HG03342 (cell line): Measurements from ENCODE around the gene FBXW12.
"Not testable (repeated sequence)": the region's sequence is repeated elsewhere in the genome, so short reads cannot be mapped to it uniquely, and the experiment has no call there.

Source experiments
- ATAC-seq: cut with Tn5 transposase; IDR thresholded peaks from one replicate; pipeline ENCODE4 v1.9.1; 2021; ENCODE audit warnings: mild to moderate bottlenecking, moderate library complexity; ENCODE audit not compliant: unreplicated experiment

The FBXW12 gene

GRCh38 chr3:48372377-48372770 is 355 bp downstream of the FBXW12 start:
- ATAC-seq: no peak

GRCh38 chr3:48372862-48373435 is 930 bp downstream of the FBXW12 start:
- no peak for ATAC-seq

GRCh38 chr3:48387634-48388033 is 15.6 kb downstream of the FBXW12 start:
- ATAC-seq: no peak

DNA sequence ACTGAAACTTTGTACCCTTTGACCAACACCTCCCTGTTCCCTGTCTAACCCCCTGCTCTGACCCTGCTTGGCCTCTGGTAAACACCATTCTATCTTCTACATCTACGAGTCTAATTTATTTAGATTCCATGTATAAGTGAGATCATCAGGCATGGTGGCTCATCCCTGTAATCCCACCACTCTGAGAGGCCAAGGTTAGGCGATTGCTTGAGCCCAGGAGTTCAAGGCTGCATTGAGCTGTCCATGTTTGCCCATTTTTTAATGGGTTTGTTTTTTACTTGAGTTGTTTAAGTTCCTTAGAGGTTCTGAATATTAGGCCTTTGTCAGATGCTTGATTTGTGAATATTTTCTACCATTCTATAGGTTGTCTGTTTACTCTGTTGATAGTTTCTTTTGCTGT is 16.9 kb downstream of the FBXW12 start:
- ATAC-seq: no peak

DNA sequence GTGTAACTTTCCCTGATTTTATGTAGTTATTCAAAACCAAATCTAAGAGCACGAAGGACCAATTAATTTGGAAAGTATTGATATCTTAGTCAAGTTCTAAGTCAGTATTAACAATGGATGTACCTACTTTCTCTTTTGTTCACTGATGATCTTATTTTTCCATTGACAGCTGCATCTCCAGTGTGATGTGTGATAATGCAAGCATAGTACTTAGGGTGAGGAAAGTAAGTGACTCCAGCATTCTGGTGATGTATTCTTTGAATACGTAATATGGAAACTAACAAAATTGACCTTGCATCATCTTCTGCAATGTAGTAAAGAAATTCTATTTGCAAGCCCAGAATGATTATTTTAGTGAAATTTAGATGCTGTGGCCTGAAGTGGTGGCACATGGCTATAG is 22.4 kb downstream of the FBXW12 start:
- no peak for ATAC-seq

DNA sequence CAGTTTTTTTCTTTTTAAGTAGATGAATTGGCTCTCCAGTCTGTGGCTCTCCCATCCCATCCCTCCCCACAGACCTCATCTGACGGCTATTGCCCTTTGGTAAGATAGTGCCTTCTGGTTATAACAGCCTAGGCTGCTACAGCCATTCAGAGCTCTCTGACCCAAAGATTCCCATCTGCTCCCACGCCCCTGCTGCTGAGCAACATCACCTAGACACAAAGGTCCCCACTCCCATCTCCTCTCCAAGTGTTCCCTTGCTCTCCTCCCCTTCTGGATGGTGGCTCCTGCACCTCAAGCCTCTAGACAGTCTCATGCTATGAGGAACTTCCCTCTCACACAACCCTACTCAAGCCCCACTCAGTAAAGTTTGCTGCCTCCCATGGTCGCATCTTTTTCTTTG is 23.7 kb downstream of the FBXW12 start:
- ATAC-seq: no peak

GRCh38 chr3:48397767-48398681 is 26.0 kb downstream of the FBXW12 start:
- ATAC-seq: no peak

DNA sequence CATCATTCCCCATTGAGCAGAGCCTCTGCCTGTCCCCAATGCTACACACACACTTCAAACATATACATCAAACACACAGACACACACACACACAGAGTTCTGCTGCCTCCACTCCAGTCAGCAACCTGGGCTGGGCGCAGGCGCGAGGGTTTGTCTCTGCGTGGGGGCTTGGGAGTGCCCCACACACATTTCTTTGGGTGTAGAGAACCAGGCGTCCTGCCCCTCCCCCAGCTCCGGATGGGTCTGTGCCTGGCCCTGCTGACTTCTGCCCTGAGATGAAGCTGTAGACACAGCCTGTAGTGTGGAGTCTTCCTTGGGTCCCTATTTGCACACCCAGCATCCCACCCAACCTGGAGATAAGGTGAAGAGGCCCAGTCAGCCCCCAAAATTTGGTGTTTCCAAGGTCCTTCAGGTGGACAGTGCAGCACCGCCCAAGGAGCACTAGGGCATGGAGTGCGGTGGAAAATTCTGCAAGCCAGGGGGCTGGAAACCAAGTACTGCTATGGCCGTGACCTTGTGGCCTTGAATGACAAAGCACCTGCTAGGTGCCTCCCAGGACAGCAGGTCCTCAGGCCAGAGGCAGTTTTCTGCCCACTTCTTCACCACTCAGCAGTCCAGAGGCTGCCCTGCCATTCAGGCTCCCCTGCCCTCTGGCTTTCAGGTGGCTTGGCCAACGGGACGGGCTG is 26.8 kb downstream of the FBXW12 start:
- ATAC-seq: no peak

DNA sequence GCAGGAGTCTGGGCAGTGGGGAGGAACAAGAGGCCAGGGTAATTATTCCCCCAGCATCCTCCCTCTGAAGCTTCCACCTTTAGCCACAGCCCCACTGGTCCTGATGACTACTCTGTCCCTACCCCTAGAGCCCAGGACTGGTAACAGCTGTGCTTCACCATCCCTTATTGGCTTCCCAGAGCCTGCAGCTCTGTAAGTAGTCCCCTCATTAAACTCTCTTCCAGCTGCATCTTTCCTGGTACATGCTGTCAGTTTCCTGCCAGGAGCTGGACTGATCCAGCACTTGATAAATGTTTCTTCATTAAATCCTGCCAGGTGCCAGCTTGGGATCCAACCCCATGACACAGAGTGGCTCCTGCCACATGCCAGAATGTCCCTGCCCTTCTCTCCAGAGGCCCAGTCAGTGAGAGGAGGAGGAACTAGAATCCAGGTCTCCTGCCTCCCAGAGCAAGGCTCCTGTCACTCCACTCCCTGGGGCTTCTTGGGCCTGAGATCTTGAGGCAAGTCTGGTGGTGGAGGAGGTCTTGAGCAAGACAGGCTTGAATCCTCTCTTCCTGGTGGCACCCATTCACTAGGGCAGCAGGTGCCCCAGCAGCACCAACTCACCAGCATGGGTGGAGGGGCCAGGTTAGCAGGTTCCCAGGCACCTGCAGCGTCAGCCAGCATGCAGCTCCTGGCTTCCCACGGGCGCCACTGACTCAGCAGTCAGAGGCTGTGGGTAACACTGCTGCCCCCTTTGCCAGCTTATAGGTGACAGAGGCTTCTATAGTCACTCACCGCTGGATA is 27.6 kb downstream of the FBXW12 start:
- ATAC-seq: no peak

- ATAC-seq: no peak
These were observed 28.9 kb downstream of the FBXW12 start for GRCh38 chr3:48400824-48401433.

DNA sequence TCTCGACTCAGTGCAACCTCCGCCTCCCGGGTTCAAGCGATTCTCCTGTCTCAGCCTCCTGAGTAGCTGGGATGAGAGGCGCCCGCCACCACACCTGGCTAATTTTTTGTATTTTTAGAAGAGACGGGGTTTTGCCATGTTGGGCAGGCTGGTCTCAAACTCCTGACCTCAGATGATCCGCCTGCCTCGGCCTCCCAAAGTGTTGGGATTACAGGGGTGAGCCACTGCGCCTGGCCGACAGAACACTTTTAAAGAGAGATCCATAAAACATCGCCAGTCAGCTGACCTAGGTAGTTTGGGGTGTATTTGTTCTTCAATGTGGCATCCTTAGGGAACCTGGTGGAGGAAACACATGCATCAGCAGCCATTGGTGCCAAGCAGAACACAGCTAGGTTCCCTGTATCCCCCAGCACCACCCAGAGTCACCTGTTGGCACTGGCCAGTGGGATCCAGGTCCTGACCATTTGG is 29.4 kb downstream of the FBXW12 start:
- ATAC-seq: not testable (repeated sequence)

GRCh38 chr3:48402281-48402732 is 30.3 kb downstream of the FBXW12 start:
- no peak for ATAC-seq

- no peak for ATAC-seq
These were observed 30.9 kb downstream of the FBXW12 start for GRCh38 chr3:48402907-48403306.

DNA sequence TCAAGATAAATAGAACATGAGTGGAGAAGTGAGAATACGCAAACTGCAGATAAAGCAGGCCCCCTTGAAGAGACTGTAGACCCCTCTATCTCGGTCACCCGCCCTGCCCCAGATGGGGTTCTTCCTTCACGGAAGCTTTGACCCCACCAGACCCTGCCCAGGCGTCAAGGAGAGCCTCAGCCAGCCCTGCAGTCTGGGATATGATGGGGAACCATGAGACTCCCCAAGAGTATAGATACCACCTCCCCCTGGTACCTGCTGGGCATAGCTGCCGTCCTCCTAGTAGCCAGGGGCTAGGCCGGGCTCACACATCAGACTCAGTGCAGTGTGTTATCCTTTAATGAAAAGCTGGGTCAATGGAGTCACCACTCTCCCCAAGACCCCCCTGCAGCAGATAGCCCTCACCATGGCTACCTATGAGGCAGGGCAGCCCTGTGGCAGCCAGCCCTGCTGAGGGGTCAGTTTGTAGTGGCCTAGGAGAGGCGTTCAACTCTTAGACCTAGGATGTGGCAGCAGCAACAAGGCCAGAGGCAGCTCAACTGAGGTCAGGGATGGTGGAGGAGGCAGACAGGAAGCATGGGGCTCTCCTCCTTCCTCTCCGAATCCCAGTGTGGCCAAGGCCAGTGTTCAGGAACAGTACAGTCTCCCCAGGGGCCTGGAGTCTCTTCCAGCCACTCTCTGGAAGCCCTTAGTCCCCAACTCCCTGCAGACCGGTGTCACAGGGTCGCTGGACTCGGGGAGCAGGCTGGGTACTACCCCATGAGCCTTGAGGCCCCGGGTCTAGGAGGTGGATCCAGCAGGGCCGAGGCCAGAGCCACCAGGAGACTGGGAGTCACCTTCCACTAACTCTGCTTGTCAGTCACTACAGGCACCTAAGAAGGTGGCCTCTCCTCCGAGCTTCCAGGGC is 31.8 kb downstream of the FBXW12 start:
- ATAC-seq: no peak

GRCh38 chr3:48404440-48405342 is 32.7 kb downstream of the FBXW12 start:
- no peak for ATAC-seq

DNA sequence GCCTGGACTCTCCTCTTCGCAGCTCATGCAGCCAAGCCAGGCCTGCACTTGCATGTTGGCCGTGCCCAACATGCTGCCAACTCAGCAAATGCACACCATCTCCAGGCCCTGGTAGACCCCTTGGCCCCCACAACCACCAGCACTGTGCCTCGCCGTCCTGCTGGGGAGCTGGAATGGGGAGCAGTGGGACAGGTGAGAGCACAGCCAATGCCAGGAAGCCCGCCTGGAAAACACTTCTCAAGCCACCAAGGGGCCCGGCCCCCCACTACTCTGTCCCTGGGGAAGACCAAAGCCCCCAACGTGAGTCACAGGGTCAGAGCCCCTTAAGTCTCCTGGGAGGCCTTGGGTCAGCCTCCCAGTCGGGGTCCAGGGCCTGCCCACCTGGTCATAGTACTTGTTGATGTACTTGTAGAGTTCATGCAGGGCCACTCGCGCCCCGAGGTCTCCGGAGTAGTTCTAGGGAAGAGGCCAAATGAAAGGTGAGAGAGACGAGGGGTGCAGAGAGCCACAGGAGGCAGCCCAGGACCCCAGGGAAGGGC is 33.4 kb downstream of the FBXW12 start:
- no peak for ATAC-seq

DNA sequence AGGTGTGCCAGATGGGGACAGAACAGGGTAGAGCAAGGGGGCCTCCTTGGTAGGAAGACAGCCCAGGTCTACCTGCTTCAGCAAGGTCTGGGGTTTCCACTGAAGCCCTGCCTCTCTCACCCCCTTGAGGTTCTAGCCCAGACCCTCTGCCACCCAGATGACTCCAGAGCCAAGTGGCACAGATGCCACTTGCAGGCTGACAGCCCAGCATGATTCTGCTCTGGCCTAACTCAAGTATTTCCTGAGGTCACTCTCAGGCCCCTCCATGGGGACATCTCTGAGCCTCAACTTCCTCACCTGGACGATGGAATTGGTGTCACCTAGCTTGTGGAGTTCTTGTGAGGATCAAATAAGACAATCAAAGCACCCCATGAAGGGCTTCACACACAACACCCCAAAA is 34.0 kb downstream of the FBXW12 start:
- no peak for ATAC-seq
